ENCODE measurements around the gene CDK14.
"Not testable (repeated sequence)": the region's sequence is repeated elsewhere in the genome, so short reads cannot be mapped to it uniquely, and the experiment has no call there.

The CDK14 gene

DNA sequence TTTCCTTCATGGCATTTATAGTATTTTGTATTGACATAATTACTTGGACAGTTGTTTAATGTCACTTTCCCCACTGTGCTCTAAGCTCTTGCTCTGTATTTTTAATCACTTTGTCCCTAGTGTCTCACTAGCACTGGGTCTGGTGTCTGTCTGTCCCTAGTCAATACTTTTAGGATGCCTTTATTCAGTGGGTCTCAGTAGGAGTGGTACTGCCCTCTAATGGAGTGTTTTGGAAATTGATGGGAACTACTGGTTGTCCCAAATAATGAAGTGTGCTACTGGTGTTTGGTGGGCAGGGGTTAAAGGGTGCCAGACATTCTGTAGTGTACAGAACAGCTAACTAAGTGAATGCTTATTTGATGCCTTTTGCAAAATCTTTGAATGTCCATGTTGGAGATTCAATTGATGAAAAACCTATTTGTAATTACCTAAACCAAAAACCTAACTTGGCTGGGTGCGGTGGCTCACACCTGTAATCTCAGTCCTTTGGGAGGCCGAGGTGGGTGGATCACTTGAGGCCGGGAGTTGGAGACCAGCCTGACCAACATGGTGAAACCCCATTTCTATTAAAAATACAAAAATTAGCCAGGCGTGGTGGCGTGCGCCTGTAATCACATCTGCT is 33.3 kb downstream of the CDK14 start:
- in situ Hi-C loops (cut with MboI; ENCODE audit: low sequenced_read_pairs) = no loop called here

DNA sequence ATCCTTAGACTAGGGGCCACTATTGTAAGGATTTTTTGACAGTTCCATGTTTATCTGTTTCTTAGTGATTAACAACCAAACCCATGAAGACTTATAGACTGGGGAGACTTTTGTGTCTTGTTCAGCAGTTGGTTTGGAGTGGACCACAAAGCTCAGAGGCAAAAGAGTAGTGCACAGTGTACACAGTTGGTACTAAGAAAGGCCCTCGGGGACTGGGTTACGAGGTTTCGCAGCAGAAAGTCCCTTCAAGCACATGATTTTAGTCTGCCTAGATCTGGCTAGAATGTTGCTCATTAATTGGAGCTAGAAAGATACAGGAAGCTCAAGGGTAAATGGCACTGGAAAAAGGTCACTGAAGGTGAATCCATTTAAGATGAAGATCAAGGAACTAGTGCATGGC is 35.4 kb downstream of the CDK14 start:
- in situ Hi-C loops (cut with MboI; ENCODE audit: low sequenced_read_pairs) = no loop called here

DNA sequence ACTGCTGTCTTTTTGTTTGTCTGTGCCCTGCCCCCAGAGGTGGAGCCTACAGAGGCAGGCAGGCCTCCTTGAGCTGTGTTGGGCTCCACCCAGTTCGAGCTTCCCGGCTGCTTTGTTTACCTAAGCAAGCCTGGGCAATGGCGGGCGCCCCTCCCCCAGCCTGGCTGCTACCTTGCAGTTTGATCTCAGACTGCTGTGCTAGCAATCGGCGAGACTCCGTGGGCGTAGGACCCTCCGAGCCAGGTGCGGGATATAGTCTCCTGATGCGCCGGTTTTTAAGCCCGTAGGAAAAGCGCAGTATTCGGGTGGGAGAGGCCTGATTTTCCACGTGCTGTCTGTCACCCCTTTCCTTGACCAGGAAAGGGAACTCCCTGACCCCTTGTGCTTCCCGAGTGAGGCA is 43.6 kb downstream of the CDK14 start:
- in situ Hi-C loops (cut with MboI; ENCODE audit: low sequenced_read_pairs) = not testable (repeated sequence)

DNA sequence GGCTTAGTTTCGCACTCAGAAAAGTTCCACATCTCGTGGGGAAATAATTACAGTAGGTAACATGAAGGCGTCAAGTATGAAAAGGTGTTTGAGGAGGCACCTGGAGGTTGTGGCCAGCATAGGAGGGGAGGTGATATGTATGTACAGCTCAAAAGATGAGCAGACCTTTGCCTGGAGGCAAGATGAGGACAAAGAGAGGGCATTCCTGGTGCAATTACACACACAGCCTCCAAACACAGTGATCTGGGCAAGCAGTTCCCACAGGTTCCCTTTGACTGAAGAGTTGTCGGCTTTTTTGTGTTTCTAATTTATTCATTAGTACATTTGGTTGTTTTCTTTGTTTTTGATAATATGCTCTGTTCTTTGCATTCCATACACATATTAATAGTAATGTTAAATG is 46.9 kb downstream of the CDK14 start:
- in situ Hi-C loops (cut with MboI; ENCODE audit: low sequenced_read_pairs) = no loop called here

DNA sequence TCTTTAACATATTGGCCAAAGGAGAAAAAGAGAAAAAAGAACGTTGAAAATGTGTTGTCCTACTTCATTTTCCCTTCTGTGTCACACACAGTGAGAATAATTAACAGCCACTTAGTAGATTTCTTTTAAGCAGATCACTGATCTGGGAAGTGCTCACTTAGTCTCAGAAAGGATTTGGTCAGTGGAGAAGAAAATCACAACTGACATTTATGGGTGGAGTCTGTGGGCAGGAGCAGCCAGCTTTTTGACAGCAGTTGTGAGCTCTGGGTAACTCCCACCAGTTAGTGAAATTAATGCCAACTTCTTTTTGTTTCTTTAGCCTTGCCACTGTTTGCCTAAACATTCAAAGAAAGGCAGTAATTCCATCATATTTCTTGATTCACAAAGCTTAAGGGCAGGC is 49.7 kb downstream of the CDK14 start:
- in situ Hi-C loops (cut with MboI; ENCODE audit: low sequenced_read_pairs) = no loop called here

DNA sequence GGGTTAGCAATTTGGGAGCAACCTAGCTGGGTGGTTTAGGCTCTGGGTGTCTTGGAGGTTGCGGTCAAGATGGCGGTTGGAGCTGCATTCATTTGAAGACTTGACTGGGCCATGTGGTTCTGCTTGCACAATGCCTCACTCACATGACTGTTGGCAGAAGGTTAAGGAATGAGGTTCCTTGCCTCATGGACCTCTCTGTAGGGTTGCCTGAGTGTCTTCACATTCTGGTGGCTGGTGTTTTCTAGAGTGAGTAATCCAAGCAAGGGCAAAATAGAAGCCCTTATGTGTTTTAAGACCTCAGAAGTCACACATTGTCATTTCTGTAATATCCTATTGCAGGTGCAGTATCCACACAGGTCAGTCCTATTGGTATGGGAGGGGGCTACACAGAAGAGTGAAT is 52.0 kb downstream of the CDK14 start:
- in situ Hi-C loops (cut with MboI; ENCODE audit: low sequenced_read_pairs) = no loop called here

DNA sequence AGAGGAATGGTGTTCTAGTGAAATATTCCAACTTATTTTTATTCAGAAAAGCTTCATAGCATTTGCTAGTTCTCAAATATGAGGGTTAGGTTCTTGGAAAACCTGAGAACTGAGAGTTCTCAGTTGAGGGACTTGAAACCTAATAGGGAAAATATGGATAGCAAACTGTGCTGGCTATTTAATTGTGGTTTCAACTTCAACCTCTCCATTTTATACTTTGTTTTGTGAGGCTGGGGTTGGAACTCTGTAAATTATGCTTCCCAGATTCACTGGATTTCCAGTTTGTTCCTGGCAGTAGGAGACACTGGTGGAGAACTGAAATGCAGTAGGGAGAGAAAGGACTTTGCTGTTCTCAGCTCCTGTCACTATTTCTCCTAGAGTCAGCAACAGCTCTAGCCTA is 52.7 kb downstream of the CDK14 start:
- in situ Hi-C loops (cut with MboI; ENCODE audit: low sequenced_read_pairs) = no loop called here

DNA sequence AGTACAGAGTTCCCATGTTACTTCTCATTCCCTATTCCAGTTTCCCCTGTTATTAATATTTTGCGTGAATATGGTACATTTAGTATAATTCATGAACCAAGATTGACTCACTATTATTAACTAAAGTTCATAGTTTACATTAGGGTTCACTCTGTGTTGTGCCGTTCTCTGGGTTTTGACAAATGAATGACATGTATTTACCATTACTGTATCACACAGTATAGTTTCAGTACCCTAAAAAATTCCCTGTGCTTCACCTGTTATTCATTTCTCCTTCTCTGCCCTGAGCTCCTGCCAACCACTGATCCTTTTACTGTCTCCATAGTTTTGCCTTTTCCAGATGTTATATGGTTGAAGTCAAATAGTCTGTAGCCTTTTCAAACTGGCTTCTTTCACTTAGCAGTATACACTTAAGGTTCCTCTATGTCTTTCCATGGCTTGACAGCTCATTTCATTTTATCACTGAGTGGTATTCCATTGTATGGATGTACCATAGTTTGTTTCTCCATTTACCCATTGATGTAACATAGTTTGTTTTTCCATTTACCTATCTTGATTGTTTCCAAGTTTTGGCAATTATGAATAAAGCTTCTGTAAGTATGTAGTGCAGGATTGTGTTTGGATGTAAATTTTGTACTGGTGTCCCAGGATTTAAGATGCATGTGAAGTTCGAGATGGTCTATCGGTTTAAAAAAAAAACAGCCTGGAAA is 58.8 kb downstream of the CDK14 start:
- in situ Hi-C loops (cut with MboI; ENCODE audit: low sequenced_read_pairs) = no loop called here

DNA sequence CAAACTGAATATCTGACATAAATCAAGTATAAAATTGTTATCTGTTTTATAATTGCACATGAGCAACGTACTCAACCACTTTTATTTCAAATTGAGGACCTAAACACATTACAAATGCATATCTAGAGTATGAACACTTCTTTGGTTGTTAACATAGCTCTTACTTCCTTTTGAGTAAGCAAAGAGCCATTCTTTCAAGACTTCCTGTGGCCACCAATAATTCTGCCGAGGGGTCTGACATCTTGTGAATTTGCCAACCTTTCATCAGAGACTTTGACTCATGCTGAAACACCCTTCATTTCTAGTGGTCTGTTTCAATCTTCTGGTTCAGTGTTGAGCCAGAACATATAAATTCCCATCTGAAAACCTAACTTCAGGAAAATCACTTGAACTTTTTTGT is 59.4 kb downstream of the CDK14 start:
- in situ Hi-C loops (cut with MboI; ENCODE audit: low sequenced_read_pairs) = no loop called here

DNA sequence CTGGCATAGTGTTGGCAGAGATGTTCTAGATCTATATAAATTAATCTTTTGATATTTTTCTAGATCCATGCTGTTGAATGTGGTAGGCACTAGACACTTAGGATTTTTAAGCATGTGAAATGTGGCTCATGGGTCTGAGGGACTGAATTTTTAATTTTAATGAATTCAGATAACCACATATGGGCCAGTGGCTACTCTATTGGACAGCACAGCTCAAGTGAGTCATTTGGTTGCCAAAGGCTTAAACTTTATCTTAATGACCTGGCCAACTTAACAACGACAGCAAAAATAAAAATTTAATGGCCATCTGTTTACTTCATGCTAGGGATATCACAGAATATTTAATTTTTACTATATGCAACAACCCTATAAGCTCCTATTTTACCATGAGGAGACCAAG is 61.4 kb downstream of the CDK14 start:
- in situ Hi-C loops (cut with MboI; ENCODE audit: low sequenced_read_pairs) = no loop called here

DNA sequence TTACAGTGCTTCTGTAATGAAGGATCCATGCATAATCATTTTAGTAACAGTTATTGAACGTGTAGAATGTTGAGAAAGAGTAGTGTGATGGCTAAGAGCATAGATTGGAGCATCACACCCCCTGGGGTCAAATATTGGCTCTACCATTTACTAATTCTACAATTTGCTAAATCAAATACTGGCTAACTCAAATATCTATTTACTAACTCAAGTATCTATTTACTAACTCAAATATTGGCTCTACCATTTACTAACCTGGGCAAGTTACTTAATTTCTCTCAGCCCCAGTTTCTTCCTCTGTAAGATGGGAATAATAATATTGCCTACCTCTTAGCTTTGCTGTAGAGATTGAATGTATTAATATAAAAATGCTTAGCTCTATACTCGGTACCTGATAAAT is 64.0 kb downstream of the CDK14 start:
- in situ Hi-C loops (cut with MboI; ENCODE audit: low sequenced_read_pairs) = no loop called here

DNA sequence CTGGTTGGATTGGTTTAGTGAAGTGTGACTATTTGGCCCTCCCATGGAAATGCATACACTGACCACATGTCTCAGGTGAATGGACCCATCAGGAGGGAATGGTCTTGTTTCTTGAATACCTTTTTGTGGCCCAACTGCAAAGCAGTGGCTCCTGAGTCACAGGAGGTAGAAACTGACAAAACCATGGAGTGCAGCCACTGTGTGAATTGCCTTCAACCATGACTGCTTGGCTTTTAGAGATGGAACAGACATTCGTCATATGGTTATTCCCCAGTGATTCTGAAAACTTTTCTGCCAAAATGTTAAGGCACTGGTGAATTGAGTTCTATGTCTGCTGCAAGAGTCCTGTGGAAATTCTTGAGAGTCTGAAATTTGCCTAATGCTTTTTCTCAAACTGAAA is 64.7 kb downstream of the CDK14 start:
- in situ Hi-C loops (cut with MboI; ENCODE audit: low sequenced_read_pairs) = no loop called here

DNA sequence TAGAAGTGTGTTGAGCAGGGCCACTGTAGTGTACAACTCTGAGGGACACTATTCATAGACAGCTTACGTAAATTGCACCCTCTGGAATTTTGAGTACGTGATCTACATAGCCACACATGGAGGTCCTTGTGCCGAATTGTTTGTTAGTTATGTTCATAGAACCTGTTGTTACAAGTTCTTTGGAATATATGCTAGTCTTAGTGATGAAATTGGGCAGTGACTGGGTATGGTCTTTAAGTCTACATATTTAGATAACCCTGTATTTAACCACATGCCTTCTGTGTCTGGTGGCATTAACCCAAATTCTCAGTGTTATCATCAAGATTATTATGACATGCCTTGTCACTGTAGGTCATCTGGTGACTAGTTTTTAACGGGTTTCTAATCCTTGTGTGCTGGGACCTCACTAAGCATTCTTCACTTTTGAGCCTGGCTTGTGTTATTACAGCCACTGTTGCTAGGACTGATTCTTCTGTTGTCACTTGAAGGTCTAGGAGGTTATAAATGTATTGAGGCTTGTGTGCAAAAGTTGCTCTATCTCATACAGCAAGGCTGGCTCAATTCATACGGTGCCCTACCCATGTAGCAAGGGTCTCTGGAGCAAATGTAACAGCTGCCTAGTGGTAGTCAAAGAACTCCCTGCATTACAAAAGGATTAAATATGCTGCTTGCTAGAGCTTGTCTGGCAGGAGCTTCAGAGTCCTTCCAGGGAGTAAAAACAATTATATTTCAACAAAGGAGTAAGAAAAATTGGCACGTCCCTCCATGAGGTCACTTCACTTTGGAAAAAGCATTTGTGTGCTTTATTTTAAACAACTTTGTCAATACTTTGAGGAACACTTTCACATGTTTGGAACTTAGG is 65.4 kb downstream of the CDK14 start:
- in situ Hi-C loops (cut with MboI; ENCODE audit: low sequenced_read_pairs) = no loop called here

DNA sequence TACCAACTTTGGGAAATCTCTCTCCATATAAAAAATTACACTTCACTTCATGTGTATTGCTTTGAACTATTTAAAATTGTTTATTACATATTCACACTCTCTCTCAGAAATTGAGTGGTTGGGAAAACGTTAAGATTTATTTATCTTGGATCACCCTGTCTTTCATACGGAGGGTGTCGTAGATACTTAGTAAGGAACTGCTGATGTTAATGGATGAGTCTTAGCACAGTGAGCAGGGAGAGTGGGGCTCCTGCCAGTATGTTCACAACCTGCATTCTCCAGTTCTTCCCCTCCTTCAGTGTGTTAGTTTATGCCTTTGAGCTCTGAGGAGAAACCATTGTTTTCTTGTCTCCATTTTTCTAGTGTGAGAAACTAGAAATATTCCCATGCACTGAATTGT is 67.1 kb downstream of the CDK14 start:
- in situ Hi-C loops (cut with MboI; ENCODE audit: low sequenced_read_pairs) = no loop called here

DNA sequence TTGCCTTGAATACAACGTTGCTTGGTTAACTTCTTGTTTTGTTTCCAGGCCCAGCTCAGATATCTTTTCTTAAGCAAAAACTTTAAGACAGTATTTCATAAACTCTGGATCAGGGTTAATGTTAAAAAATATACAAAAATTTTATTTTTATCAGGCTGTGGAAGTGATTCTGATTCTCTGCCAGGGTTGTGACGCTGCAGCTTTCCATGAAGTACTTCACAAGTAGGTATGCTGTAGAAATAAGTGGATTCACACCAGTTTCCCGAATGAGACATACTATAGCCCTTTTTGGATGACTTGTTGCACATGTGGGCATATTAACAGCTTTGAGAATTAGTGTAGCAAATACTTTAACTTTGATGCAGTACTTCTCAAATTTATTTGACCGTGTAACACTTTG is 70.1 kb downstream of the CDK14 start:
- in situ Hi-C loops (cut with MboI; ENCODE audit: low sequenced_read_pairs) = no loop called here

DNA sequence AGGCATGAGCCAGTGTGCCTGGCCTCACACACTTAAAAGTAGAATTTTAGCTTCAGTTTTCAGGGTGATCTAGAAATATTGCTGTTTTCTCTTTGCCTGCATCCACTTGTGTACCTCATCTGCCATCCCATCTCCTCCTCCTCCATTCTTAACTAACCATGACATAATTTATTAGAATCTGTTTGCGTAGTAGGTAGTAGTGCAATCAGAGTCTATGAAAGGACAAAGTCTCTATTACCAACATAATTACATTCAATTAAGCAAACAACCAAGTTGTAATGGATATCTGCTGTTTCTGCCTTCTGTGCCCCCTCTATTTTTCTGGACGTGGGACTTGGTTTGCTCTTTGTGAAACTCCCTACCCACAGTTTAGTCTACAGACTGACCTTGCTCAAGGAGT is 72.9 kb downstream of the CDK14 start:
- in situ Hi-C loops (cut with MboI; ENCODE audit: low sequenced_read_pairs) = no loop called here

DNA sequence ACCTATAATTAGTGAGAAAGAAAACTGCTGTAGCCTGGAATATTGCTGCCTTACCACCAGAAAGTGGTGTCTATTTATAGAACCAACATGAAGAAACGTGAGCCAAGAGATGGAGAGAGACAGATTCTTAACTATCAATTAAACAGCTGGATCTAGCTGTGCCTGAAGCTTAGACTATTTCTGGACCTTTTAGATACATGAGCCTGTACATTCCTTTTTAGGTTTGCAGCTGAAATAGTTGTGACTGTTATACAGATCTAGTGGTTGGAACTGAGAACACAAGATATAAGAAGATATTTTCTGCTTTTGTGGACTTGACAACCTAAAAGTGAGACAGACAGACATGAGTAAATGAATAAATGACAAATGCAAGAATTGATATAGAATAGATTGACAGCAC is 73.4 kb downstream of the CDK14 start:
- in situ Hi-C loops (cut with MboI; ENCODE audit: low sequenced_read_pairs) = no loop called here

DNA sequence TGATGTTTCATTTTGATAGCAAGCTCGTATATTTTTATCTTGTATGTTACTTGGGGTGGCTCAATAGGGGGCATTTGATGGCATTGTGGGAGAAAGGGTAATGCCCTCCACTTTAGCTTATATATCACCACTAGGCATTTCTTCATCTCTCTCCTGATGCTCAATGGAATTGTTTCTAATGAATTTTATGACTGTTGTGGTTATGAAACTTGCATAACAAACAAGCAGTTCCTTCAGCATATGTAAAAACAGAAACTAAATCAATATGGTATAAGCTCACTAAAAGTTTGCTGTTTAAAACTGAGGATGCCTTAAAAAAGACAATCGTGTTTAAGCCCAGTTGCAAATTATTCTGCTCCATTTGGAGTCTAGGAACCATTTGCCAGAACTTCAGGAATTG is 75.5 kb downstream of the CDK14 start:
- in situ Hi-C loops (cut with MboI; ENCODE audit: low sequenced_read_pairs) = no loop called here

DNA sequence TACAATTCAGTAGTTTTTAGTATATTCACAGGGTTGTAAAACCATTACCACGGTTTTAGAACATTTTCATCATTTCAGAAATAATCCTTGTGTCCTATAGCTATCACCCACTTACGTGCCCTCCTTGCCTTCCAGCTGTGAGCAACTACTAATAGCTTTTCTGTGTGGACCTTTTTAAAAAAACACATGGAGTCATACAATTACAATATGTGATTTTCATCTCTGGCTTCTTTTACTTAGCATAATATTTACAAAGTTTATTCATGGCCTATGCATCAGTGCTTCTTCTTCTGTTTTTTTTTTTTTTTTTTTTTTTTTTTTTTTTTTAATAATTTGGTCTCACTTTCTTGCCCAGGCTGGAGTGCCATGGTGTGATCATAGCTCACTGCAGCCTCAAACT is 76.1 kb downstream of the CDK14 start:
- in situ Hi-C loops (cut with MboI; ENCODE audit: low sequenced_read_pairs) = no loop called here

DNA sequence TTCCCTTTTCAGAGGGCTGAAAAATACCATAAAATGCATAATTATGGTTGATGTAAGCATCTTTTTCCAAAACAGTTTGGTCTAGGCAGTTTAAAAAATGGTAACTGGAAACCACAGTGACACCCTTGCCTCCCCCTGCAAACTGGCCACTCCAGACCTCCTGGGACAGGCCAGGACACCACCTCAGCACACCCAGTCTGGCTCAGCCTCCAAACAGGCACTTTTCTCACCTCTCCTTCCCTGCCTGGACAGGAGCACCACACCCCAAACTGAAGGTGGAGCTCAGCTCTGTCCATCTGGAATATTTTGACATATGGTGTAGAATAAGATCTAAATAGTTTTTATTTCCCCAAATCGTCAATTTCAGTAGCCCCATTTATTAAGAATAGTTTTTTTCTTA is 78.5 kb downstream of the CDK14 start:
- in situ Hi-C loops (cut with MboI; ENCODE audit: low sequenced_read_pairs) = no loop called here

DNA sequence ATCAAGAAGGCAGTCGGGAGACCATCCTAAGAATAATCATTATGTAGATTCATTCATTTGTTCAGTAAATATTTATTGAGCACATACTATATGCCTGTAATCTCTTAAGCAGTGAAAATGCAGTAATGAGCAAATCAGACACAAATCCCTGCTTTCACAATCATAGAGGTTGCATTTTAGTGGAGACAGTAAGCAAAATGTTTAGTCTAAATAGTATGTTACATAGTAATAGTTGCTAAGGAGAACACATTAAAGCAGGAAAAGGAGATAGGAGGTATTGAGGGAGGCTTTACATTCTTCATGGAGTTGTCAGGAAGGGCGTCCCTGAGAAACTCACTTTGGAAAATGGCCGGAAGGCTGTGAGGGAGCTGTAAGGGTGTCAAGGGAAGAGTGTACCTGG is 79.9 kb downstream of the CDK14 start:
- in situ Hi-C loops (cut with MboI; ENCODE audit: low sequenced_read_pairs) = no loop called here
